Mucosa of rectum (tissue), 2 donors: ENCODE measurements around the gene RNF151.

Source experiments
- H3K27ac ChIP-seq, 2 donors: one replicate each; pipeline ENCODE4 v1.7.0; 2013; ENCODE audit warnings: inconsistent platforms in 2 of 2, low read depth in 2 of 2, low read length in 2 of 2
- H3K27me3 ChIP-seq, 2 donors: one replicate each; pipeline ENCODE4 v1.7.0; 2013; ENCODE audit warnings: low read length in 2 of 2; ENCODE audit not compliant: control insufficient read depth in 2 of 2, insufficient read depth in 2 of 2
- H3K36me3 ChIP-seq, 2 donors: one replicate each; pipeline ENCODE4 v1.7.0; 2013; ENCODE audit warnings: low read length in 2 of 2; ENCODE audit not compliant: control insufficient read depth in 2 of 2, insufficient read depth in 2 of 2
- H3K4me1 ChIP-seq, 2 donors: one replicate each; pipeline ENCODE4 v1.7.0; 2013; ENCODE audit warnings: low read length in 2 of 2, mild to moderate bottlenecking in 1 of 2; ENCODE audit not compliant: control insufficient read depth in 2 of 2, insufficient read depth in 2 of 2
- H3K4me3 ChIP-seq, 2 donors: one replicate each; pipeline ENCODE4 v1.7.0; 2013; ENCODE audit warnings: low read length in 2 of 2
- H3K9ac ChIP-seq, 2 donors: one replicate each; pipeline ENCODE4 v1.7.0; 2013; ENCODE audit warnings: low read length in 2 of 2, low read depth in 1 of 2, mild to moderate bottlenecking in 1 of 2
- H3K9me3 ChIP-seq, 2 donors: one replicate each; pipeline ENCODE4 v1.7.0; 2013; ENCODE audit warnings: low read length in 2 of 2; ENCODE audit not compliant: control insufficient read depth in 2 of 2
- donor health status: healthy.
- donor health status: Normal muscosa, but diverticular disease.

RNF151 gene

GRCh38 chr16:1924095-1924494, 42.6 kb upstream of the RNF151 start:
- H3K27ac ChIP-seq, result no peak overlapping the region
- H3K4me3 ChIP-seq, result no peak overlapping the region
- H3K9ac ChIP-seq, result no peak overlapping the region
- H3K4me1 ChIP-seq, result peaks cover 8 to 10% of the 10 kb centered on the region in 2 donors
- H3K27me3 ChIP-seq, result peaks cover 19 to 20% of the 10 kb centered on the region in 2 donors
- H3K9me3 ChIP-seq, result no peaks in the 10 kb centered on the region
- H3K36me3 ChIP-seq, result no peaks in the 10 kb centered on the region

- Histone ChIP-seq H3K9ac (no peak overlapping the region), H3K9me3 (no peaks in the 10 kb centered on the region), H3K4me1 (peaks cover 6 to 13% of the 10 kb centered on the region in 2 donors), H3K4me3 (no peak overlapping the region), H3K27ac (no peak overlapping the region), H3K36me3 (no peaks in the 10 kb centered on the region), H3K27me3 (no peaks in the 10 kb centered on the region)
Observed at GRCh38 chr16:1926271-1926670, 40.4 kb upstream of the RNF151 start.

- Histone ChIP-seq H3K36me3 (no peaks in the 10 kb centered on the region), H3K27me3 (no peaks in the 10 kb centered on the region), H3K9ac (peak overlapping the region; percentile 44 to 48), H3K27ac (peak overlapping the region; percentile 50 to 67), H3K9me3 (no peaks in the 10 kb centered on the region), H3K4me3 (peak overlapping the region; percentile 61 to 62), H3K4me1 (peaks cover 2 to 5% of the 10 kb centered on the region in 2 donors)
Observed at GRCh38 chr16:1929105-1929504, 37.6 kb upstream of the RNF151 start.

GRCh38 chr16:1929578-1930337, 36.9 kb upstream of the RNF151 start:
- peaks cover 2 to 4% of the 10 kb centered on the region in 2 donors for H3K4me1 ChIP-seq
- H3K36me3 ChIP-seq, result no peaks in the 10 kb centered on the region
- H3K9ac ChIP-seq, result peak overlapping the region in 1 of 2 donors; percentile 48
- H3K9me3 ChIP-seq, result no peaks in the 10 kb centered on the region
- peak overlapping the region; percentile 50 to 67 for H3K27ac ChIP-seq
- H3K4me3 ChIP-seq, result peak overlapping the region; percentile 61 to 62
- no peaks in the 10 kb centered on the region for H3K27me3 ChIP-seq

- Histone ChIP-seq H3K4me3 (no peak overlapping the region), H3K4me1 (peaks cover 2 to 4% of the 10 kb centered on the region in 2 donors), H3K36me3 (no peaks in the 10 kb centered on the region), H3K27me3 (no peaks in the 10 kb centered on the region), H3K9ac (no peak overlapping the region), H3K27ac (no peak overlapping the region), H3K9me3 (no peaks in the 10 kb centered on the region)
Observed at GRCh38 chr16:1930338-1930720, 36.3 kb upstream of the RNF151 start.

GRCh38 chr16:1932050-1933028, 34.3 kb upstream of the RNF151 start:
- Histone ChIP-seq H3K9me3 (no peaks in the 10 kb centered on the region), H3K27ac (no peak overlapping the region), H3K36me3 (peaks cover 0 to 6% of the 10 kb centered on the region in 2 donors), H3K9ac (no peak overlapping the region), H3K27me3 (no peaks in the 10 kb centered on the region), H3K4me1 (peaks cover 2 to 4% of the 10 kb centered on the region in 2 donors), H3K4me3 (no peak overlapping the region)

- H3K9me3 ChIP-seq, result no peaks in the 10 kb centered on the region
- H3K27me3 ChIP-seq, result no peaks in the 10 kb centered on the region
- no peak overlapping the region for H3K27ac ChIP-seq
- no peak overlapping the region for H3K4me3 ChIP-seq
- H3K36me3 ChIP-seq, result peaks cover 2 to 8% of the 10 kb centered on the region in 2 donors
- H3K9ac ChIP-seq, result no peak overlapping the region
- H3K4me1 ChIP-seq, result peaks cover 2 to 4% of the 10 kb centered on the region in 2 donors
Observed at GRCh38 chr16:1933097-1933661, 33.5 kb upstream of the RNF151 start.

GRCh38 chr16:1936945-1937479, 29.6 kb upstream of the RNF151 start:
- Histone ChIP-seq H3K36me3 (peaks cover 10 to 24% of the 10 kb centered on the region in 2 donors), H3K4me3 (no peak overlapping the region), H3K4me1 (peaks cover 19 to 27% of the 10 kb centered on the region in 2 donors), H3K9ac (no peak overlapping the region), H3K27ac (no peak overlapping the region), H3K27me3 (no peaks in the 10 kb centered on the region), H3K9me3 (no peaks in the 10 kb centered on the region)

- H3K36me3 ChIP-seq, result peaks cover 10 to 24% of the 10 kb centered on the region in 2 donors
- H3K27me3 ChIP-seq, result no peaks in the 10 kb centered on the region
- no peak overlapping the region for H3K9ac ChIP-seq
- peaks cover 28 to 31% of the 10 kb centered on the region in 2 donors for H3K4me1 ChIP-seq
- peak overlapping the region in 1 of 2 donors; percentile 9 for H3K27ac ChIP-seq
- no peaks in the 10 kb centered on the region for H3K9me3 ChIP-seq
- no peak overlapping the region for H3K4me3 ChIP-seq
Observed at GRCh38 chr16:1938316-1938715, 28.3 kb upstream of the RNF151 start.
